Natural killer cell (primary cell): Measurements from ENCODE around the gene GPER1. TPM values are rescaled to one million over a fixed set of nuclear protein-coding genes. Genes with fewer than 3 reads are reported as not detected.

Source experiments
- ATAC-seq, 3 donors: fragments of 150-1000 bp in 2 of 3; fragments of 200-7000 bp in 1 of 3; cut with Tn5 transposase; 1 replicate in 1 of 3; 2 replicates in 2 of 3; pipeline ENCODE4 v1.10.0; 2021; ENCODE audit warnings: mild to moderate bottlenecking in 2 of 3, moderate library complexity in 2 of 3
- DNase-seq, 2 donors: peaks; one replicate each; pipeline versions ENCODE4 v3.0.0 to v3.0.0-alpha.2; 2013 to 2021; ENCODE audit warnings: mixed read lengths in 1 of 2
- H3K27ac ChIP-seq: one replicate; pipeline ENCODE4 v1.5.1; 2013; ENCODE audit warnings: mild to moderate bottlenecking, low read length
- H3K27me3 ChIP-seq: one replicate; pipeline ENCODE4 v1.6.1; 2013; ENCODE audit warnings: low read length; ENCODE audit not compliant: control insufficient read depth, insufficient read depth
- H3K36me3 ChIP-seq: one replicate; pipeline ENCODE4 v1.6.1; 2013; ENCODE audit warnings: low read length; ENCODE audit not compliant: control insufficient read depth, insufficient read depth
- H3K4me1 ChIP-seq: one replicate; pipeline ENCODE4 v1.6.1; 2013; ENCODE audit warnings: low read length; ENCODE audit not compliant: control insufficient read depth, insufficient read depth
- H3K4me3 ChIP-seq: one replicate; pipeline ENCODE4 v1.5.1; 2013; ENCODE audit warnings: low read length
- H3K9me3 ChIP-seq: one replicate; pipeline ENCODE4 v1.6.1; 2013; ENCODE audit warnings: low read length; ENCODE audit not compliant: control insufficient read depth, insufficient read depth
- H3K27ac Mint-ChIP-seq, 2 donors: one replicate each; pipeline ENCODE4 v1.8.0; 2022; ENCODE audit warnings: mild to moderate bottlenecking in 2 of 2, mixed read lengths in 2 of 2, moderate library complexity in 1 of 2
- H3K27me3 Mint-ChIP-seq, 2 donors: one replicate each; pipeline ENCODE4 v1.8.0; 2022; ENCODE audit warnings: low read depth in 2 of 2, mixed read lengths in 2 of 2
- H3K36me3 Mint-ChIP-seq: one replicate; pipeline ENCODE4 v1.8.0; 2022; ENCODE audit warnings: mixed read lengths
- H3K4me1 Mint-ChIP-seq, 2 donors: one replicate each; pipeline ENCODE4 v1.8.0; 2022; ENCODE audit warnings: mixed read lengths in 2 of 2
- H3K4me3 Mint-ChIP-seq: one replicate; pipeline ENCODE4 v1.8.0; 2022; ENCODE audit warnings: mild to moderate bottlenecking, moderate library complexity, mixed read lengths
- H3K9me3 Mint-ChIP-seq, 2 donors: one replicate each; pipeline ENCODE4 v1.8.0; 2022; ENCODE audit warnings: mixed read lengths in 2 of 2
- CTCF ChIP-seq: fragments of 200-600 bp; IDR thresholded peaks from one replicate; pipeline ENCODE4 v1.8.0; 2022; ENCODE audit warnings: antibody characterized with exemption
- whole genome bisulfite sequencing: methylation state at CpG from one replicate; pipeline ENCODE4 v1.1.7; 2013; ENCODE audit warnings: missing lambda C conversion rate; ENCODE audit not compliant: insufficient coverage; 5-methylcytosine and 5-hydroxymethylcytosine counted together
- intact Hi-C: fragments of 100-400 bp; cut with micrococcal nuclease; formaldehyde crosslinking; loops from one replicate; pipeline ENCODE4 v1.14.2; 2022
- total RNA-seq, 4 donors: library from RNA; stranded (reverse); fragments of 120-200 nt in 1 of 4; gene quantifications; one replicate each; pipeline versions ENCODE4 v1.2.3 to v1.2.4, GENCODE V29; 2013 to 2022

GPER1 gene
- total RNA-seq, 3 donors from 2014 or later (not counting 1 experiment from before 2014, with no cell fraction given), result 0.25 to 0.26 TPM; not detected in 1

GRCh38 chr7:1099154-1099542 is 11.2 kb downstream of the GPER1 start:
- H3K4me1 Mint-ChIP-seq, result no peaks in the 10 kb centered on the region
- peaks cover 0 to 3% of the 10 kb centered on the region in 2 donors for H3K9me3 Mint-ChIP-seq

GRCh38 chr7:1099637-1100036 is 11.7 kb downstream of the GPER1 start:
- H3K9me3 ChIP-seq, result peaks cover 3% of the 10 kb centered on the region
- DNase-seq (no peak), ATAC-seq (no peak)
- Mint-ChIP-seq H3K9me3 (peaks cover 0 to 3% of the 10 kb centered on the region in 2 donors), H3K27me3 (no peaks in the 10 kb centered on the region), H3K4me3 (no peak overlapping the region), H3K36me3 (no peaks in the 10 kb centered on the region), H3K4me1 (no peaks in the 10 kb centered on the region), H3K27ac (no peak overlapping the region)
- no peaks in the 10 kb centered on the region for H3K36me3 ChIP-seq
- no peak overlapping the region for H3K4me3 ChIP-seq
- peaks cover 12% of the 10 kb centered on the region for H3K4me1 ChIP-seq
- intact Hi-C loops, result no loop called here
- no peak overlapping the region for H3K27ac ChIP-seq
- H3K27me3 ChIP-seq, result no peaks in the 10 kb centered on the region
- 95% methylated on average over 16 of the region's 16 CpGs for WGBS
- TF ChIP-seq CTCF, result no peak

More at GRCh38 chr7:1099154-1099542, 11.2 kb downstream of the GPER1 start:
- Histone ChIP-seq H3K4me1 (peaks cover 12% of the 10 kb centered on the region), H3K36me3 (no peaks in the 10 kb centered on the region), H3K27me3 (no peaks in the 10 kb centered on the region), H3K27ac (no peak overlapping the region), H3K4me3 (no peak overlapping the region), H3K9me3 (peaks cover 3% of the 10 kb centered on the region)
- ATAC-seq, result no peak
- intact Hi-C loops, result no loop called here
- 93% methylated on average over 26 of the region's 26 CpGs for WGBS
- no peaks in the 10 kb centered on the region for H3K27me3 Mint-ChIP-seq
- H3K27ac Mint-ChIP-seq, result no peak overlapping the region
- no peak overlapping the region for H3K4me3 Mint-ChIP-seq
- H3K36me3 Mint-ChIP-seq, result no peaks in the 10 kb centered on the region
- DNase-seq, result no peak
- TF ChIP-seq CTCF, result no peak

GRCh38 chr7:1100386-1100785 is 12.5 kb downstream of the GPER1 start:
- H3K27ac Mint-ChIP-seq, result no peak overlapping the region
- H3K27me3 Mint-ChIP-seq, result no peaks in the 10 kb centered on the region
- no peak overlapping the region for H3K4me3 ChIP-seq
- H3K4me1 Mint-ChIP-seq, result no peaks in the 10 kb centered on the region
- H3K4me3 Mint-ChIP-seq, result no peak overlapping the region
- H3K36me3 Mint-ChIP-seq, result no peaks in the 10 kb centered on the region
- intact Hi-C loops, result no loop called here
- DNase-seq (no peak), ATAC-seq (no peak)
- TF ChIP-seq CTCF, result no peak
- H3K4me1 ChIP-seq, result peaks cover 12% of the 10 kb centered on the region
- 88% methylated on average over 14 of the region's 14 CpGs for WGBS
- H3K9me3 ChIP-seq, result peaks cover 3% of the 10 kb centered on the region
- H3K27ac ChIP-seq, result no peak overlapping the region
- peaks cover 0 to 3% of the 10 kb centered on the region in 2 donors for H3K9me3 Mint-ChIP-seq
- H3K27me3 ChIP-seq, result no peaks in the 10 kb centered on the region
- H3K36me3 ChIP-seq, result no peaks in the 10 kb centered on the region

GRCh38 chr7:1100834-1101562 is 13.1 kb downstream of the GPER1 start:
- no peak overlapping the region for H3K27ac ChIP-seq
- H3K9me3 Mint-ChIP-seq, result peaks cover 0 to 3% of the 10 kb centered on the region in 2 donors
- H3K27ac Mint-ChIP-seq, result no peak overlapping the region
- no peaks in the 10 kb centered on the region for H3K4me1 Mint-ChIP-seq
- DNase-seq (no peak), ATAC-seq (no peak)
- no peaks in the 10 kb centered on the region for H3K36me3 ChIP-seq
- no peak overlapping the region for H3K4me3 Mint-ChIP-seq
- WGBS, result 89% methylated on average over 34 of the region's 34 CpGs
- intact Hi-C loops, result no loop called here
- no peaks in the 10 kb centered on the region for H3K27me3 Mint-ChIP-seq
- peaks cover 3% of the 10 kb centered on the region for H3K9me3 ChIP-seq
- no peak overlapping the region for H3K4me3 ChIP-seq
- no peaks in the 10 kb centered on the region for H3K27me3 ChIP-seq
- no peak for TF ChIP-seq CTCF
- H3K36me3 Mint-ChIP-seq, result no peaks in the 10 kb centered on the region
- H3K4me1 ChIP-seq, result peaks cover 12% of the 10 kb centered on the region
